OCI-LY7 (cell line): Measurements from ENCODE around the gene FBXW8. TPM values are rescaled to one million over a fixed set of nuclear protein-coding genes. Genes with fewer than 3 reads are reported as not detected.

Experiments
- BruUV-seq: library from RNA; stranded (reverse); fragments of 400-500 nt; replicated peaks from 2 replicates; lab custom pipeline; 2021; lab: Mats Ljungman, UMichigan
- CTCF ChIA-PET: fragments of 300-600 bp; sonication (Branson Sonifier 250); formaldehyde crosslinking; loops from one replicate; lab custom pipeline; 2022; ENCODE audit warnings: antibody characterized with exemption; ENCODE audit not compliant: unreplicated experiment; lab: Charles Lee
- POLR2A ChIA-PET: fragments of 300-600 bp; sonication (Branson Sonifier 250); formaldehyde crosslinking; loops from one replicate; lab custom pipeline; 2022; ENCODE audit warnings: antibody characterized with exemption; lab: Charles Lee
- DNase-seq: peaks from one replicate; pipeline ENCODE4 v3.0.0-alpha.2; 2015; ENCODE audit warnings: low spot score
- H2AFZ ChIP-seq: fragments of 200-600 bp; sonication (generic), shearing (Covaris generic); 2 replicates; pipeline ENCODE4 v1.6.1; 2014; ENCODE audit warnings: mild to moderate bottlenecking, antibody characterized with exemption, low read length, moderate library complexity
- H3K27ac ChIP-seq: fragments of 200-600 bp; sonication (generic); 2 replicates; pipeline ENCODE4 v1.5.1; 2014; ENCODE audit warnings: mixed run types, low read depth, mild to moderate bottlenecking, moderate library complexity, low read length, inconsistent platforms; ENCODE audit not compliant: poor library complexity, severe bottlenecking
- H3K36me3 ChIP-seq: fragments of 200-600 bp; sonication (generic); 2 replicates; pipeline ENCODE4 v1.6.1; 2014; ENCODE audit warnings: mild to moderate bottlenecking, antibody characterized with exemption, low read length, moderate library complexity, mixed read lengths; ENCODE audit not compliant: insufficient read depth
- H3K4me1 ChIP-seq: fragments of 200-600 bp; sonication (generic); 2 replicates; pipeline ENCODE4 v1.5.1; 2014; ENCODE audit warnings: mild to moderate bottlenecking, low read length; ENCODE audit not compliant: insufficient read depth, poor library complexity, severe bottlenecking
- H3K4me2 ChIP-seq: fragments of 200-600 bp; sonication (generic); 2 replicates; pipeline ENCODE4 v1.6.1; 2014; ENCODE audit warnings: mild to moderate bottlenecking, low read length
- H3K4me3 ChIP-seq: fragments of 200-600 bp; sonication (generic); 2 replicates; pipeline ENCODE4 v1.5.1; 2014; ENCODE audit warnings: mild to moderate bottlenecking, low read depth, low read length; ENCODE audit not compliant: poor library complexity, severe bottlenecking
- H3K79me2 ChIP-seq: fragments of 200-600 bp; sonication (generic); 2 replicates; pipeline ENCODE4 v1.6.1; 2016; ENCODE audit warnings: low read depth, mild to moderate bottlenecking, low read length, moderate library complexity, mixed read lengths; ENCODE audit not compliant: insufficient read depth
- H3K9me2 ChIP-seq: fragments of 200-600 bp; sonication (generic); 2 replicates; pipeline ENCODE4 v1.6.1; 2016; ENCODE audit warnings: mild to moderate bottlenecking, low read length, mixed read lengths; ENCODE audit not compliant: insufficient read depth
- H3K9me3 ChIP-seq: fragments of 200-600 bp; sonication (generic); 2 replicates; pipeline ENCODE4 v1.6.1; 2014; ENCODE audit warnings: mild to moderate bottlenecking, mixed run types, low read length, mixed read lengths
- H4K20me1 ChIP-seq: fragments of 200-600 bp; sonication (generic); 2 replicates; pipeline ENCODE4 v1.6.1; 2014; ENCODE audit warnings: mild to moderate bottlenecking, antibody characterized with exemption, low read length, moderate library complexity, mixed read lengths; ENCODE audit not compliant: insufficient read depth
- CTCF ChIP-seq: fragments of 200-600 bp; sonication (generic); conservative IDR thresholded peaks from 2 replicates; pipeline ENCODE4 v1.5.1; 2014; ENCODE audit warnings: mild to moderate bottlenecking, antibody characterized with exemption, low read length, moderate library complexity, mixed read lengths
- EZH2phosphoT487 ChIP-seq: fragments of 200-600 bp; sonication (generic); IDR thresholded peaks from 2 replicates; pipeline ENCODE4 v1.6.1; 2018; ENCODE audit warnings: low read depth, borderline replicate concordance, mild to moderate bottlenecking, mixed run types, antibody characterized with exemption, low read length, moderate library complexity, mixed read lengths
- intact Hi-C: fragments of 100-400 bp; cut with micrococcal nuclease; formaldehyde crosslinking; loops from one replicate; pipeline ENCODE4 v1.10.0; 2022; ENCODE audit not compliant: unreplicated experiment
- total RNA-seq, 2 experiments: library from RNA; depleted of rRNA in 1 of 2; stranded (reverse); fragments of >200 nt in 1 of 2; shearing (Covaris generic) in 1 of 2; gene quantifications; 2 replicates each; pipeline ENCODE4 v1.2.3, GENCODE V29; 2014 to 2022

FBXW8 gene
- total RNA-seq, 2 experiments from 2014 or later = 29.8 to 34.0 TPM

- ChIA-PET CTCF (interaction anchor here (1.0 to 2.3 kb wide), 3 partner anchors 96 to 176 kb away, joined by 3 to 7 read pairs (median 5); no protein-coding TSS in a partner anchor), POLR2A (interaction anchor here (0.5 to 2.3 kb wide), 13 partner anchors 8 to 316 kb away, joined by 3 to 12 read pairs (median 4); partner anchors contain the start of gene FBXW8)
- Histone ChIP-seq H3K79me2 (no peaks in the 10 kb centered on the region; the same call in 1 of the 2 replicates), H3K4me1 (peaks cover 35% of the 10 kb centered on the region), H3K9me2 (no peaks in the 10 kb centered on the region), H3K9me3 (no peaks in the 10 kb centered on the region), H4K20me1 (no peaks in the 10 kb centered on the region), H2AFZ (peak overlapping the region; percentile 12), H3K36me3 (peaks cover 19% of the 10 kb centered on the region), H3K4me3 (peak overlapping the region; percentile 76), H3K27ac (no peak overlapping the region), H3K4me2 (peak overlapping the region; percentile 93)
- intact Hi-C loops = loop anchor here (1.0 to 10.0 kb wide), 2 partner anchors 18 to 235 kb away; no protein-coding TSS in a partner anchor
- DNase-seq = peak; percentile 60
- no TSS peak for BruUV-seq
- no peak for TF ChIP-seq EZH2phosphoT487
- no peak for TF ChIP-seq CTCF
Measured at GRCh38 chr12:116879509-116880212, 31.1 kb upstream of the FBXW8 start.

- CTCF ChIA-PET = interaction anchor here (1.0 to 2.3 kb wide), 4 partner anchors 21 to 177 kb away, joined by 3 to 7 read pairs (median 6); no protein-coding TSS in a partner anchor
- TF ChIP-seq CTCF (no peak), EZH2phosphoT487 (no peak)
- intact Hi-C loops = loop anchor here (10.0 kb wide), 1 partner anchor 234 kb away; no protein-coding TSS in a partner anchor
- POLR2A ChIA-PET = interaction anchor here (0.6 to 2.3 kb wide), 15 partner anchors 11 to 171 kb away, joined by 3 to 12 read pairs (median 4); partner anchors contain the start of gene FBXW8
- Histone ChIP-seq H3K79me2 (no peaks in the 10 kb centered on the region; the same call in 1 of the 2 replicates), H2AFZ (peak overlapping the region; percentile 12; the same call in 1 of the 2 replicates), H3K4me2 (peak overlapping the region; percentile 93), H3K9me3 (no peaks in the 10 kb centered on the region), H3K36me3 (peaks cover 12% of the 10 kb centered on the region), H3K9me2 (no peaks in the 10 kb centered on the region), H4K20me1 (no peaks in the 10 kb centered on the region), H3K4me1 (peaks cover 40% of the 10 kb centered on the region), H3K4me3 (peak overlapping the region; percentile 76), H3K27ac (peak overlapping the region; percentile 57)
- DNase-seq = no peak
- TSS peak; percentile 73 for BruUV-seq
Measured at GRCh38 chr12:116880213-116880816, 30.4 kb upstream of the FBXW8 start.
